Activated CD4-positive, CD25-positive, alpha-beta regulatory T cell treated with anti-CD3 and anti-CD28 coated beads, Interleukin-2, amount 50 U/mL, for 16 hours (primary cell): Measurements from ENCODE around the gene ZNF177.

Experiments
- DNase-seq: peaks from one replicate; pipeline ENCODE4 v3.0.0-alpha.2; 2020; ENCODE audit warnings: low read depth, low spot score

The ZNF177 gene

DNA sequence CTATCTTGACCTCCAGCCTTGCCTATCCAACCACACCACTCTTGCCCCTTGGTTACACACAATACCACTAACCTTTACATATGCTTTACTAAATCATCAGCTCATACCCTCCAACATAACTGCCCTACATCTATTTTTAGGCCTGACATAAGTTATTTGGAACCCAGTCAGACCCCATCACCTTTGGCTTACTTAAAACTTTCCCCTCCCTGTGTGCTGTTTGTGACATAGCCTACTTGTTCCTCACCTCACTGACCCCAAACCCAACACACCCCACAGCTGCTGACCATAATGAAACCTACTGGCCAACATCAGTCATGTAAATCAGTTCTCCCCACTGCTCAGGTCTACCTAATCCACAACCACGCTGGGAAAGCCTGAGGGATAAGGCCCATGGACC is 67.6 kb downstream of the ZNF177 start:
- no peak for DNase-seq

DNA sequence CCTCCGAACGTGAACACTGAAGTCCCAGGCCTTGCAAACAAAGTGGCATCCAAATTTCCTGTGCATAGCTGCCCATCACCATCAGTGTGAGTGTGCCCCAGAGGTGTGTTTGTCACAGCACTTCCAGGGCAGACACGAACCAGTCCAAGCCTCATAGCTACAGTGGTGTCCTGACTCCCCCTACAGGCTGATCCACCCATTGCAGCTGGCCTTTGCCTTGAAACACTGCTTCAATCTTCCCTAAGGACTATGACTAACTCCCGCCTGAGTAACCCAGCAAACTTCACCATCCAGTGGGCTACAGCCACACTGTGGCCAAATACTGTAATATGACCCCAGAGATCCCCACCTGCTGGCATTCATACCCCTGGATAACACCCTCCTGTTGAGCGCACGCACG is 68.7 kb downstream of the ZNF177 start:
- no peak for DNase-seq
